Pancreas (tissue), 10 donors: ENCODE results near the gene SH3BP2. TPM values are rescaled to one million over a fixed set of nuclear protein-coding genes. Genes with fewer than 3 reads are reported as not detected.

Experiments used
- ATAC-seq, 4 donors: fragments of 200-7000 bp; cut with Tn5 transposase; one replicate each; pipeline versions ENCODE4 v1.8.0 to v1.9.1; 2020; ENCODE audit warnings: mild to moderate bottlenecking in 4 of 4, moderate library complexity in 4 of 4
- DNase-seq, 6 donors: peaks; one replicate each; pipeline ENCODE4 v3.0.0-alpha.2; 2020
- FAIRE-seq: peaks from 2 replicates; lab custom pipeline; 2012; peaks lifted over from hg19 to GRCh38; lab: Jason Lieb, UNC
- H3K27ac ChIP-seq, 4 donors: fragments of 200-600 bp; sonication (generic); 1 replicate in 3 of 4; 2 replicates in 1 of 4; pipeline versions ENCODE4 v1.5.0 to v1.8.0; 2020
- H3K27me3 ChIP-seq, 4 donors: fragments of 200-600 bp; one replicate each; pipeline ENCODE4 v1.8.0; 2021
- H3K36me3 ChIP-seq, 3 donors: fragments of 200-600 bp; sonication (generic) in 1 of 3; one replicate each; pipeline versions ENCODE4 v1.5.0 to v1.8.0; 2020 to 2021
- H3K4me1 ChIP-seq, 3 donors: fragments of 200-600 bp; one replicate each; pipeline ENCODE4 v1.8.0; 2021
- H3K4me3 ChIP-seq, 4 donors: fragments of 200-600 bp; sonication (generic) in 2 of 4; one replicate each; pipeline versions ENCODE4 v1.5.0 to v1.8.0; 2020 to 2021
- H3K9me3 ChIP-seq, 4 donors: fragments of 200-600 bp; one replicate each; pipeline ENCODE4 v1.8.0; 2021
- WGBS, 2 donors: extraction: QIAGEN DNeasy Blood & Tissue Kit; methylation state at CpG; one replicate each; pipeline ENCODE4 v1.1.7; 2013; 5-methylcytosine and 5-hydroxymethylcytosine counted together
- intact Hi-C, 3 donors: fragments of 100-400 bp; cut with DNase I; formaldehyde crosslinking; loops; one replicate each; pipeline versions ENCODE4 v1.11.1 to v1.14.2; 2022
- polyA plus RNA-seq, 2 donors: library from polyadenylated mRNA; stranded (reverse); fragments of 200-250 nt; gene quantifications; one replicate each; pipeline ENCODE4 v1.2.3, GENCODE V29; 2013
- total RNA-seq, 6 donors: library from RNA; stranded (reverse); fragmentation: NEBNext Ultra II Directional in 4 of 6; extraction: Animal tissue kit (Norgen Biotek cat#: 25700) in 4 of 6; gene quantifications; one replicate each; pipeline versions ENCODE4 v1.2.1 to v1.2.4, GENCODE V29; 2021 to 2023
- TF ChIP-seq, protein P1 (sequence below), 4 donors: fragments of 200-600 bp; sonication (generic) in 3 of 4; IDR thresholded peaks; one replicate each; pipeline versions ENCODE4 v1.5.0 to v1.8.0; 2021; ENCODE audit warnings: antibody characterized with exemption in 4 of 4
- donor health status: healthy with polysubstance abuse.
- donor health status: DM: no; HTN: no; CAD: no; lungs with moderate emphysema.
- donor health status: DM: no; HTN: no; CAD: no.
- donor health status: control.
- donor health status: control.
- donor health status: Bipolar disorder and iron deficiency.
- donor health status: DM: yes; HTN: yes; CAD: no.
- donor health status: DM: no; HTN: no; CAD: no.
- donor health status: DM: no; HTN: no; CAD: no.
- donor health status: DM: yes; HTN: yes; CAD: no.

SH3BP2 gene
- total and polyA plus RNA-seq, 8 donors = 12.3 to 56.5 (median 27.0) TPM

DNA sequence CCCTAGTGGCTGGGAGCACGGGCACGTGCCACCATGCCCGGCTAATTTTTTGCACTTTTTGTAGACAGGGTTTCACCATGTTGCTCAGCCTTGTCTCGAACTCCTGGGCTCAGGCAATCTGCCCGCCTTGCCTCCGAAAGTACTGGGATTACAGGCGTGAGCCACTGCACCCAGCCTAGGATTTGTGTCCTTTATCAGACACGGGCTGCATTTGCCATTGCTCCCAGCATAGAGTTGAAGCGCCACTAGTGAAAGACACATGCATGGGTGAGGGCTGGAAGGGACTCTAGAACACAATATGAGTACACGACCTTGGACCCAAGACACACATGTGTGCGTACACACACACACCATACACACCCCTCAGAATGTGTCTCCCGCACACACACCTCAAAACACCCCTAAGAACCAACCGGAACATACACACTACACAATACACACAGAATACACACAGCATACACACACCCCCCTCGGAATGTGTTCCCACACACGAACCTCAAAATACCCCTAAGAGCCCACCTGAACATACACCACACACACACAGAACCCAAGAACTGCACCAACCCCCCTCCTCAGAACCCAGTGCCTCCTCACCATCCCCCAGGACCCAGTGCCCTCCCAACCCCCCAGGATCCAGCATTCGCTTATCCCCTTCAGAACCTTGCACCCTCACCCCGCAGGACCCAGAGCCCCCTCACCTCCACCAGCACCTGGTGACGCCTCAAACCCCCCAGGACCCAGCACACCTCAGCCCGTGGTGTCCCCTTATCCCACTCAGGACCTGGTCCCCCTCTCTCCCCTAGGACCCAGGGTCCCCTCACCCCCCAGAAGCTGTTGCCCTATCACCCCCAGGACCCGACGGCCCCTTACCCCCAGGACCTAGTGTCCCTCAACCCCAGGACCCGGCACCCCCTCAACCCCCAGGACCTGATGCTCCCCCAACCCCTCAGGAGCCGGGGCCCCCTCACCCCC is 37.8 kb upstream of the SH3BP2 start:
- 25 to 39% methylated on average over 20 to 23 of the region's 23 CpGs for WGBS, 2 donors
- Histone ChIP-seq H3K27ac (peak overlapping the region in 2 of 4 donors; percentile 59 to 82), H3K4me1 (peaks cover 0 to 7% (median under 1%) of the 10 kb centered on the region in 3 donors), H3K27me3 (no peaks in the 10 kb centered on the region), H3K9me3 (no peaks in the 10 kb centered on the region), H3K36me3 (no peaks in the 10 kb centered on the region), H3K4me3 (peak overlapping the region; percentile 59 to 90 (median 80))
- ATAC-seq (peak in 3 of 4 donors; percentile 1 to 7 (median 1)), DNase-seq (peak in 2 of 6 donors; percentile 36 to 37), FAIRE-seq (no peak)
- intact Hi-C loops = no loop called here
- TF ChIP-seq, protein P1, sequence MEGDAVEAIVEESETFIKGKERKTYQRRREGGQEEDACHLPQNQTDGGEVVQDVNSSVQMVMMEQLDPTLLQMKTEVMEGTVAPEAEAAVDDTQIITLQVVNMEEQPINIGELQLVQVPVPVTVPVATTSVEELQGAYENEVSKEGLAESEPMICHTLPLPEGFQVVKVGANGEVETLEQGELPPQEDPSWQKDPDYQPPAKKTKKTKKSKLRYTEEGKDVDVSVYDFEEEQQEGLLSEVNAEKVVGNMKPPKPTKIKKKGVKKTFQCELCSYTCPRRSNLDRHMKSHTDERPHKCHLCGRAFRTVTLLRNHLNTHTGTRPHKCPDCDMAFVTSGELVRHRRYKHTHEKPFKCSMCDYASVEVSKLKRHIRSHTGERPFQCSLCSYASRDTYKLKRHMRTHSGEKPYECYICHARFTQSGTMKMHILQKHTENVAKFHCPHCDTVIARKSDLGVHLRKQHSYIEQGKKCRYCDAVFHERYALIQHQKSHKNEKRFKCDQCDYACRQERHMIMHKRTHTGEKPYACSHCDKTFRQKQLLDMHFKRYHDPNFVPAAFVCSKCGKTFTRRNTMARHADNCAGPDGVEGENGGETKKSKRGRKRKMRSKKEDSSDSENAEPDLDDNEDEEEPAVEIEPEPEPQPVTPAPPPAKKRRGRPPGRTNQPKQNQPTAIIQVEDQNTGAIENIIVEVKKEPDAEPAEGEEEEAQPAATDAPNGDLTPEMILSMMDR (IDR thresholded peaks at IDR 0.05) = no peak

DNA sequence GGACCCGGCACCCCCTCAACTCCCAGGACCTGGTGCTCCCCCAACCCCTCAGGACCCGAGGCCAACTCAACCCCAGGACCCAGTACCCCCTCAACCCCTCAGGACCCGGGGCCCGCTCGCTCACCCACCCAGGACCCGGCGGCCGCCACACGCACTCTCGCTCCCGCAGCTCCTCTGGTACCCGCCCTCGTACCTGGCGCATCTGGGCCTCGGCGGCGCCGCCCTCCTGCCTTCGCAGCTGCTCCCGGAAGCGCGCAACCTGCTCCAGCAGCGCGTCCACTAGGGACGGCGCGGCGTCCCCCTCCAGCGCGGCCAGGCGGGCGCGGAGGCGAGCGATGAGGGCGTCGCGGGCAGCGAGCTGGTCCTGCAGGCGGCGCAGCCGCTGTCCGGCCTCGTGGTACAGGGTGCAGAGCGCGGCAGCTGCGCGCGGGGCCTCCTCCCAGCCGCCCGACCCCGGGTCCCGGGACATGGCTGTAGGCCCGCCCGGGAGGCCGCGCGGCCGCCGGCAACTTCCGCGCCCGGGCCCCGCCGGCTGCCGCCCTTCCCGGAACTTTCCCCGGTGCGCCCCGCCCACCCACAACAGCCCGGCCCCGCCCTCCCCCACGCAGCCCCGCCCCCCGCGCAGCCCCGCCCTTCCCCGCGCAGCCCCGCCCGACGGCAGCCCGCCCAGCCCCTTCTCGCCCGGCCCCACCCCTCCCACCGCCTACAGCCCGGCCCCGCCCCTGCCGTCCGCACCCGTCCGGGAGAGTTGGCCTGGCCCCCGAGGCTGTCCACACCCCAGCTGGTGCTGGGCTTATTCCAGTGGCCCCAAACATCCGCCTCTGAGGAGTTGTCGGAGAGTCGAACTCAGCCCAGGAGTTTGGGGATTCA is 36.8 kb upstream of the SH3BP2 start, which contains the start of gene TNIP2:
TNIP2 (minus strand) TSS at position 516 of the 870 bp plus-strand sequence; CDS start at position 469, 47 bp downstream.
- peak; percentile 81 to 94 (median 90) for DNase-seq
- FAIRE-seq = no peak
- Histone ChIP-seq H3K27me3 (no peaks in the 10 kb centered on the region), H3K27ac (peak within 1 kb of the TSS; percentile 59 to 82 (median 82)), H3K4me3 (peak within 1 kb of the TSS; percentile 59 to 90 (median 80)), H3K4me1 (peaks cover 3 to 16% (median 4%) of the 10 kb centered on the region in 3 donors), H3K9me3 (no peaks in the 10 kb centered on the region), H3K36me3 (no peaks in the 10 kb centered on the region)
- TF ChIP-seq, protein P1 (IDR thresholded peaks at IDR 0.05) = peak in 2 of 4 donors; percentile 17 to 33
- ATAC-seq = peak; percentile 73 to 82 (median 77)
- WGBS, 2 donors = 0 to 1% methylated on average over 61 to 92 of the region's 96 CpGs
- intact Hi-C loops = no loop called here

DNA sequence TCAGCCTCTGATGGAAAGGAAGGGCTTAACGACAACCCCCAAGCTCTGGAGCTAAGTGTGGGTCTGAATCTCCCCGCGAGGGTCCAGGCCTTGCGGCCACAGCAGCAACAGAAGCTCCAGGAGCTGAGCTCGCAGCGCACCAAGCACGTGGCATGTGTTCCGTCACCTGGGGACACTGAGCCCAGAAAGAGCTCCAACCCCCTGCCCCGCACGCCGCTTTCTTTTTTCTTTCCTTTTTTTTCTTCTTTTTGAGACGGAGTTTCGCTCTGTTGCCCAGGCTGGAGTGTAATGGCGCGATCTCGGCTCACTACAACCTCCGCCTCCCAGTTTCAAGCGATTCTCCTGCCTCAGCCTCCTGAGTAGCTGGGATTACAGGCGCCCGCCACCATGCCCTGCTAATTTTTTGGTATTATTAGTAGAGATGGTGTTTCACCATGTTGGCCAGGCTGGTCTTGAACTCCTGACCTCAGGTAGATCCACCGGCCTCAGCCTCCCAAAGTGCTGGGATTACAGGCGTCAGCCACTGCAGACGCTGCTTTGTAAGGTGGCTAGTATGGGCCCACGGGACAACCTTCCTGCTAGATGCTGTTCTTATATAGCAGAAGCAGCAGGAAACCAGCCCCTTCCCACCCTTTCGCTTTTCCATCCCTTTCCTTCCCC is 36.1 kb upstream of the SH3BP2 start:
- Histone ChIP-seq H3K27ac (peak overlapping the region in 3 of 4 donors; percentile 24 to 49 (median 44)), H3K36me3 (no peaks in the 10 kb centered on the region), H3K4me1 (peaks cover 8 to 19% (median 11%) of the 10 kb centered on the region in 3 donors), H3K9me3 (no peaks in the 10 kb centered on the region), H3K4me3 (peak overlapping the region in 2 of 4 donors; percentile 83 to 90), H3K27me3 (no peaks in the 10 kb centered on the region)
- DNase-seq (no peak), ATAC-seq (no peak), FAIRE-seq (no peak)
- intact Hi-C loops = no loop called here
- WGBS, 2 donors = 77% methylated on average over 25 of the region's 25 CpGs
- TF ChIP-seq, protein P1 (IDR thresholded peaks at IDR 0.05) = no peak

DNA sequence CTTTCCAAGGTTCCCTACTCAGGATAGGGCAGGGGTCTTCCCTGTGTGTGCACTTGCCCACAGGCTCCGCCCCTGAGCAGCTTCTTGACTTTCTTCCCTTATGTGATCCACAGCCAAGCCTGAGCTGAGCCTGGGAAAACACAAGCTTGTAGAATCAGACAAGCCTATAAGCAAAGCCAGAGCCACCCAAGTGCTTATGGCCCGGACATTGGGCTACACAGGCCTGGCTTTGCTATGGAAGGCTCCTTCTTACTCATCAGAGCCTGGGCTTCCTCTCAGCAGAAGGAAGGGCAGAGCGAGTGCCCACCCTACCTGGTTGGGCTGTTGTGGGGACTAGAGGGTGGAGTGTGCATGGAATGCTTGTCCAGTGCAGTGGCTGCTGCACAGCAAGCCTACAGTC is 35.5 kb upstream of the SH3BP2 start:
- TF ChIP-seq, protein P1 (IDR thresholded peaks at IDR 0.05) = no peak
- Histone ChIP-seq H3K4me3 (no peak overlapping the region), H3K27ac (no peak overlapping the region), H3K36me3 (no peaks in the 10 kb centered on the region), H3K4me1 (peaks cover 13 to 19% (median 15%) of the 10 kb centered on the region in 3 donors), H3K27me3 (no peaks in the 10 kb centered on the region), H3K9me3 (no peaks in the 10 kb centered on the region)
- intact Hi-C loops = no loop called here
- no peak for ATAC-seq
- WGBS, 2 donors = 80 to 81% methylated on average over 3 of the region's 3 CpGs
- DNase-seq = no peak
- no peak for FAIRE-seq
